Activated naive CD8-positive, alpha-beta T cell treated with anti-CD3 and anti-CD28 coated beads, Interleukin-2, amount 50 U/mL, for 24 hours (primary cell): ENCODE results near the gene CLMP.
"Not testable (repeated sequence)": the region's sequence is repeated elsewhere in the genome, so short reads cannot be mapped to it uniquely, and the experiment has no call there.

ENCODE experiments used
- ATAC-seq: fragments of 150-1000 bp; cut with Tn5 transposase; one replicate; pipeline ENCODE4 v1.10.0; 2021
- DNase-seq: peaks from one replicate; pipeline ENCODE4 v3.0.0; 2021
- H3K27ac Mint-ChIP-seq: one replicate; pipeline ENCODE4 v1.8.0; 2021; ENCODE audit warnings: mild to moderate bottlenecking, mixed read lengths
- H3K27me3 Mint-ChIP-seq: one replicate; pipeline ENCODE4 v1.8.0; 2021; ENCODE audit warnings: mixed read lengths
- H3K36me3 Mint-ChIP-seq: one replicate; pipeline ENCODE4 v1.8.0; 2021; ENCODE audit warnings: low read depth, mixed read lengths
- H3K4me1 Mint-ChIP-seq: one replicate; pipeline ENCODE4 v1.8.0; 2021; ENCODE audit warnings: mixed read lengths
- H3K4me3 Mint-ChIP-seq: one replicate; pipeline ENCODE4 v1.8.0; 2021; ENCODE audit warnings: mild to moderate bottlenecking, moderate library complexity, mixed read lengths
- H3K9me3 Mint-ChIP-seq: one replicate; pipeline ENCODE4 v1.8.0; 2021; ENCODE audit warnings: mixed read lengths

Gene CLMP

GRCh38 chr11:123209591-123209990 lies 14.5 kb upstream of the CLMP start:
- Mint-ChIP-seq H3K9me3 (no peaks in the 10 kb centered on the region), H3K4me1 (no peaks in the 10 kb centered on the region), H3K27ac (no peak overlapping the region), H3K4me3 (no peak overlapping the region), H3K27me3 (peaks cover 35% of the 10 kb centered on the region), H3K36me3 (no peaks in the 10 kb centered on the region)
- ATAC-seq = no peak
- no peak for DNase-seq

- Mint-ChIP-seq H3K27ac (no peak overlapping the region), H3K4me1 (no peaks in the 10 kb centered on the region), H3K27me3 (peaks cover 24% of the 10 kb centered on the region), H3K36me3 (no peaks in the 10 kb centered on the region), H3K4me3 (no peak overlapping the region), H3K9me3 (no peaks in the 10 kb centered on the region)
- no peak for DNase-seq
- ATAC-seq = no peak
Observed at GRCh38 chr11:123206791-123207434, 11.9 kb upstream of the CLMP start.

DNA sequence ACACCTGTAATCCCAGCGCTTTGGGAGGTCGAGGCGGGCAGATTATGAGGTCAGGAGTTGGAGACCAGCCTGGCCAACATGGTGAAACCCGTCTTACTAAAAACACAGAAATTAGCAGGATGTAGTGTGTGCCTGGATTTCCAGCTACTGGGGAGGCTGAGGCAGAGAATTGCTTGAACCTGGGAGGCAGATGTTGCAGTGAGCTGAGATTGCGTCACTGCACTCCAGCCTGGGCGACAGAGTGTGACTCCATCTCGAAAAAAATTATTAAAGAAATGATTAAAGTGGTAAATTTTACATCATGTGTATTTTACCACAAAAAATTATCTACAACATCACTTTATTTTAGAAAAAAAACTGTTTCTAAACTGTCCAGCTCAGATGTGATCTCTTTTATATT lies 11.0 kb upstream of the CLMP start:
- not testable (repeated sequence) for H3K36me3 Mint-ChIP-seq, H3K27ac Mint-ChIP-seq, H3K4me1 Mint-ChIP-seq, H3K9me3 Mint-ChIP-seq, DNase-seq, H3K4me3 Mint-ChIP-seq, ATAC-seq
- H3K27me3 Mint-ChIP-seq = peaks cover 18% of the 10 kb centered on the region

DNA sequence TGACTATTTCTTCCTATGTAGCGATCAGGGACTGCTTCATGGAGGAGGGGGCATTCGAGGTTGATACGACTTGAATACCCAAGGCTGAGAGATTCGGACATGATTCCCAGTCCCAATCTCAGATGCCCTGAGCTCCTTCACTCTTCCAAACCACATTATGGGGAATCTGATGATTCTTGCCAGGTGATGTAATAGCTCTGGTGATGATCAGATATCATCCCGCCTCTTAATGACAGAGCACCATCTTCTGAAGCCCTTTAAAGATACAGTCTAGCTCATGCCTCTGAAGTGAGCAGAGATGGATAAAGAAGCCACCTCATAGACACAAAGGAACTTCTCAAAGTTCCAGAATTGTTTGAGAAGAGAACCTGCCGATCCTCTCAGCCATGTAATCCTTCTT lies 8.9 kb upstream of the CLMP start:
- Mint-ChIP-seq H3K36me3 (no peaks in the 10 kb centered on the region), H3K4me1 (no peaks in the 10 kb centered on the region)

DNA sequence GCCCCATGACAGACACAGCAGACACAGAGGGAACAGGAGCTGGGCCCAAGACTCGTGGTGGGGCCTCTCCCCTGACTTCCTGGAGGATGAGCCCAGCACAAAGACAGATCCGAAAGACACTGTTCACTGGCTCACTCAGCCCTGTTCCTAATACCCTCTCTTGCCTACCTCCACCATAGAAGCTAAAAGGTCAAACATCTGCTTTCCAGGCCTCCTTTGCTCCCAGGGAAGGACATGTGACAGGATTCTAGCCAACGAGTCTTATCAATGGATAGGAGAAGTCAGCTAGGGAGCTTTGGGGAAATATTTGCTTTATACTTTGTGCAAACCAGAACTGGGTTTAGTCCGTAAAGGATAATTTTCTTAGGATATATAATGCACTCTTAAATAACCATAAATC lies 8.4 kb upstream of the CLMP start:
- Mint-ChIP-seq H3K36me3 (no peaks in the 10 kb centered on the region), H3K9me3 (no peaks in the 10 kb centered on the region), H3K4me3 (no peak overlapping the region), H3K4me1 (no peaks in the 10 kb centered on the region), H3K27ac (no peak overlapping the region), H3K27me3 (peaks cover 26% of the 10 kb centered on the region)
- ATAC-seq = no peak
- no peak for DNase-seq

More for the DNA sequence above, 8.9 kb upstream of the CLMP start:
- H3K27me3 Mint-ChIP-seq = peaks cover 22% of the 10 kb centered on the region
- H3K9me3 Mint-ChIP-seq = no peaks in the 10 kb centered on the region
- H3K4me3 Mint-ChIP-seq = no peak overlapping the region
- no peak overlapping the region for H3K27ac Mint-ChIP-seq
- no peak for ATAC-seq
- no peak for DNase-seq

GRCh38 chr11:123202155-123203151 lies 7.4 kb upstream of the CLMP start:
- Mint-ChIP-seq H3K4me1 (peaks cover 2% of the 10 kb centered on the region), H3K36me3 (no peaks in the 10 kb centered on the region), H3K27me3 (peaks cover 32% of the 10 kb centered on the region), H3K27ac (no peak overlapping the region), H3K9me3 (no peaks in the 10 kb centered on the region), H3K4me3 (no peak overlapping the region)
- no peak for ATAC-seq
- no peak for DNase-seq

DNA sequence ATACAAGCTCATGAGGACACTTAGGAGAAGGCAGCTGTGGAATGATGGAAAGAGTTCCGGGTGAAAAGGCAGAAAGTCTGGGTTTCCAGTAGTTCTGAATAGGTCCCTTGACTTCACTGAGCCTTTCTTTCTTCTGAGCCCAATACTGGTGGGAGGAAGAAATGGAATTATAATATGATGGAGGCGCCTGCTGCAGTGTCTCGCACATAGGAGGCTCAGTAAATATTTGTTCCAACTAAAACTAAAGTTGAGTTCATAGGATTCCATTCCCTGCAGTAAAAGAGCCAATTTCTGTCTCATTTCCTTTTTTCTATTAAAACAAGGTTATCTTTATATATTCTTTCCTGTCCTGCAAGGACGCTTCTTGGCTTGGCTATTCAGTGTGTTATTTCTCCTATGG lies 5.2 kb upstream of the CLMP start:
- no peak for DNase-seq
- Mint-ChIP-seq H3K4me3 (no peak overlapping the region), H3K9me3 (no peaks in the 10 kb centered on the region), H3K27ac (no peak overlapping the region), H3K36me3 (no peaks in the 10 kb centered on the region), H3K27me3 (peaks cover 40% of the 10 kb centered on the region), H3K4me1 (peaks cover 7% of the 10 kb centered on the region)
- no peak for ATAC-seq

- peak; percentile 7 for DNase-seq
- no peak overlapping the region for H3K4me3 Mint-ChIP-seq
- no peak overlapping the region for H3K27ac Mint-ChIP-seq
- H3K36me3 Mint-ChIP-seq = no peaks in the 10 kb centered on the region
- H3K9me3 Mint-ChIP-seq = no peaks in the 10 kb centered on the region
- peaks cover 10% of the 10 kb centered on the region for H3K4me1 Mint-ChIP-seq
- peak; percentile 75 for ATAC-seq
- peaks cover 60% of the 10 kb centered on the region for H3K27me3 Mint-ChIP-seq
Observed at GRCh38 chr11:123197711-123198110, 2.7 kb upstream of the CLMP start.

- no peak overlapping the region for H3K27ac Mint-ChIP-seq
- H3K4me1 Mint-ChIP-seq = peaks cover 17% of the 10 kb centered on the region
- ATAC-seq (no peak), DNase-seq (no peak)
- no peaks in the 10 kb centered on the region for H3K36me3 Mint-ChIP-seq
- H3K4me3 Mint-ChIP-seq = peak overlapping the region; percentile 73
- H3K9me3 Mint-ChIP-seq = no peaks in the 10 kb centered on the region
- peaks cover 67% of the 10 kb centered on the region for H3K27me3 Mint-ChIP-seq
Observed at GRCh38 chr11:123196060-123196714, 1.1 kb upstream of the CLMP start.

DNA sequence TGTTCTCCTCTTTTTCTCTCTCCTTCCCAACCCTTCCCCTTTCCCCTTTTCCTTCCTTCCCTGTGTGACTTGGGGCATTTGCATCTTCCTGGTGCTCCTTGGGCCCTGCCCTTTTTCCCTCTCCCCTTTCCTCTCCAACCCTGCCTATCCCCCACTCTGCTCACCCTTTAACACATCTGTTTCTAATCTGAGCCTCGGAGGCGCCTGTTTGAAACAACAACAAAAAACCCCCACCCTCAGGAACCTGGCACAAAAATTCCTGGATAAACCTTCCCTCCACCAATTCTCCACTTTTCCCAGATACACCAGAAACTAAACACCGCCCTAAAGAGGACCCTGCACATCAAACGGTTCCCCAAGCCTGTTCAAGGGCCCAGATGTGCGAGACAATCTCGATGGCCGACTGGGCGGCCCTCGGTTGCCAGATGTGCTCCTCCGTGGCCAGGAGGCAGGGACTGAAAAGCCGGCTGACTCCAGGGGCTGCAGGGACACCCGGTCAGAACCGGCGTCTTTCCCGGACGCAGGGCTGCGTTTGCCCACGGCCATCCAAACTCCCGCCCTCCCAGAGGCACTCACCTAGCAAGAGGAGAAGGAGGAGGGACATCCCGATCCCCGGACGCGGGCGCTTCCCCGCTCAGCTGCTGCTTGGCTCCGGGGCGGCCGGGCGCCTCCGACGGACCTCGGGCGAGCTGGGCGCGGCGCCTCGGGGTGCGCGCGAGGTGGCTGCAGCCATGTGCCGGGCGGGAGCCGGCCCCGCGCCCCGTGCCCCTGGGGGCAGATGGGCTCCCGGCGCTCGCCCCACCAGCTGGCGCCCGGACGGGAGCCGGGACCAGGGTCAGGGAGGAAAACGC lies 486 bp downstream of the CLMP start:
- no peak for ATAC-seq
- no peaks in the 10 kb centered on the region for H3K36me3 Mint-ChIP-seq
- H3K9me3 Mint-ChIP-seq = no peaks in the 10 kb centered on the region
- H3K27ac Mint-ChIP-seq = no peak overlapping the region
- H3K4me1 Mint-ChIP-seq = peaks cover 17% of the 10 kb centered on the region
- H3K27me3 Mint-ChIP-seq = peaks cover 72% of the 10 kb centered on the region
- DNase-seq = no peak
- no peak overlapping the region for H3K4me3 Mint-ChIP-seq

DNA sequence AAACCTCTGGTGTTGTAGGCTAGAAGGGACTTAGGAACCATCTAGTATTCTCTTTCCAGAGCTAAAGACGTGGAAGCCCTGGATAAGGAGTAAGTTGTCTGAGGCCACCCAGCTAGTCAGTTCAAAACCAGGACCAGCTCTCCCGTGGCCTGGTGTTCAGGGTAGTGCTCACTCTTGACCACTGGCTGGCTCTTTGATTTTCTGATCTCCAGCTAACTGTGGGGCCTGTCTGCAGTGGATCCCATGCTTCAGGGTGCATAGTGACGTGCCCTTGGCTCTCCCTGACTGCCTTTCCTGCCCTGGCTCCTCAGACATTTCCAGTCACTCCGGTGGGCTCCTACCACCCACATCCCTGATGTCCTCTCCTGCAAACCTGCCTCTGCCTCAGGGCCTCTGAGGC lies 1.3 kb downstream of the CLMP start:
- H3K27me3 Mint-ChIP-seq = peaks cover 68% of the 10 kb centered on the region
- no peak for DNase-seq
- ATAC-seq = no peak
- peaks cover 17% of the 10 kb centered on the region for H3K4me1 Mint-ChIP-seq
- H3K9me3 Mint-ChIP-seq = no peaks in the 10 kb centered on the region
- no peak overlapping the region for H3K4me3 Mint-ChIP-seq
- H3K36me3 Mint-ChIP-seq = no peaks in the 10 kb centered on the region
- no peak overlapping the region for H3K27ac Mint-ChIP-seq

DNA sequence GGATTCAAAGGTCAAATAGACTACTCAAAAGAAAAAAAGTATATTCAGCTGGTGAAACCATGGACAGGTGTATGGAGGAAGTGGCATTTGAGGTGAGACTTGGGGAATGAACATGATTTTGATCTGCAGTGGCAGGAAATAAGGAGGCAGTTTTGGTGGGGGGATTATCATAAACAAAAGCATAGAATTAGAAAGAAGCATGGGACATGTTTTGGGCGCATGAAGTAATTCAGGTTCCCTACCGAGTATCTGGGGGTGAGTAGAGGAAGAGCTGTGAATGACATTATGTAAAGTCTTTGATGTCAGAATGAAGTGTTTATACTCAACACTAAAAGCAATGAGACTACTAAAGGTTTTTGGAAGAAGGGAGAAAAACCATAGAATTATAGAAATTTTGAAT lies 3.1 kb downstream of the CLMP start:
- H3K27ac Mint-ChIP-seq = no peak overlapping the region
- no peaks in the 10 kb centered on the region for H3K9me3 Mint-ChIP-seq
- ATAC-seq (no peak), DNase-seq (no peak)
- H3K4me3 Mint-ChIP-seq = no peak overlapping the region
- no peaks in the 10 kb centered on the region for H3K36me3 Mint-ChIP-seq
- peaks cover 15% of the 10 kb centered on the region for H3K4me1 Mint-ChIP-seq
- H3K27me3 Mint-ChIP-seq = peaks cover 63% of the 10 kb centered on the region

DNA sequence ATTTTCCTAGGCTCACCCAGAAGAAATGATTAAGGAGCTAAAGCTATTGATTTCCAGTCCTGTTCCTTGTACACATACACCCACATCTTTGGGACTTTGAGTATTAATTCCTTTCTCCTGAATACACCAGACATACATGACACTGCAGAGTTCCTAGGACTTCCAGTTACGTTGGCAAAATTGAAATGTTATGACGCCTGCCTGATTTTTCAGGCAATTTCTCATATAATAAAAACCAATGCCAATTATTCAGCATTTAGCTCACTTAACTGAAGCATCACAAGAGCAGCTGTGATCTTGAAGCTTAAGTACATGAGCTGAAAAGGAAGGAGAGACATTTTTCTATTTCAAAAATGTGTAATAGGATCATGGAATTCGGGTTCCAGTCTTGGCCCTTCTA lies 4.5 kb downstream of the CLMP start:
- H3K36me3 Mint-ChIP-seq = no peaks in the 10 kb centered on the region
- peaks cover 12% of the 10 kb centered on the region for H3K4me1 Mint-ChIP-seq

DNA sequence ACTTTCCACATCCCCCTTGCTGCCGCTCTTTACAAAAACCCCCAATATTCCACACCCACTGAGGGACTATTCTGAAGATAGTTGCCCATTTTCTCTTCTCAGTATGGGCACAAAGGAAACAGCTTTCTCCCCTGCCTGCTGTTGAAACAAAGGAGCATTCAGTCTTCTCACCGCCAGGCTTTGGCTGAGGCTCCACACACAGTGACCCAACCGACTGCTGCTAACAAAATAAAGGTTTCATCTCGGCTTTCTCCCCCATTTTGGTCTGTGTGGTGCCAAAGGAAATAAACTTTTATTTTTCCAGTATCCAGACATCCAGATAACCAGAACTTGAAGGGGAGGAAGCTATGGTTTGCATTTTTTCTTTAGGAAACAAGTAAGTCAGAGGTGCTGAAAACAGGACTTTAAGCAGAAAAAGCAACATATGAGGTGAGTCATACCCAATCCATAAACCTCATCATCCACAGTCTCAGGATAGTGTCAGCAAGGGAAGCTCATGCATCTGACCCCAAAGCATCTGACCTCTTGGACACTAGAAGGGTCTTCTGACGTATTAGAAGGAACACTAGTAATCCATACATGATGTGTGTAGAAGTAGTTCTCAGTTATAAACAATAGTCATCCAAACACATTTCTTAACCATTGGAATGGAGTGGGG lies 6.4 kb downstream of the CLMP start:
- Mint-ChIP-seq H3K9me3 (no peaks in the 10 kb centered on the region), H3K36me3 (no peaks in the 10 kb centered on the region), H3K27me3 (peaks cover 59% of the 10 kb centered on the region), H3K27ac (no peak overlapping the region), H3K4me3 (no peak overlapping the region), H3K4me1 (peaks cover 7% of the 10 kb centered on the region)
- DNase-seq = no peak
- no peak for ATAC-seq

More for the DNA sequence above, 4.5 kb downstream of the CLMP start:
- DNase-seq (no peak), ATAC-seq (no peak)
- Mint-ChIP-seq H3K9me3 (no peaks in the 10 kb centered on the region), H3K4me3 (no peak overlapping the region), H3K27me3 (peaks cover 63% of the 10 kb centered on the region), H3K27ac (no peak overlapping the region)
